Measurements from ENCODE around the gene FAM25G.
"Not testable (repeated sequence)": the region's sequence is repeated elsewhere in the genome, so short reads cannot be mapped to it uniquely, and the experiment has no call there.

- TF ChIP-seq, protein P1, sequence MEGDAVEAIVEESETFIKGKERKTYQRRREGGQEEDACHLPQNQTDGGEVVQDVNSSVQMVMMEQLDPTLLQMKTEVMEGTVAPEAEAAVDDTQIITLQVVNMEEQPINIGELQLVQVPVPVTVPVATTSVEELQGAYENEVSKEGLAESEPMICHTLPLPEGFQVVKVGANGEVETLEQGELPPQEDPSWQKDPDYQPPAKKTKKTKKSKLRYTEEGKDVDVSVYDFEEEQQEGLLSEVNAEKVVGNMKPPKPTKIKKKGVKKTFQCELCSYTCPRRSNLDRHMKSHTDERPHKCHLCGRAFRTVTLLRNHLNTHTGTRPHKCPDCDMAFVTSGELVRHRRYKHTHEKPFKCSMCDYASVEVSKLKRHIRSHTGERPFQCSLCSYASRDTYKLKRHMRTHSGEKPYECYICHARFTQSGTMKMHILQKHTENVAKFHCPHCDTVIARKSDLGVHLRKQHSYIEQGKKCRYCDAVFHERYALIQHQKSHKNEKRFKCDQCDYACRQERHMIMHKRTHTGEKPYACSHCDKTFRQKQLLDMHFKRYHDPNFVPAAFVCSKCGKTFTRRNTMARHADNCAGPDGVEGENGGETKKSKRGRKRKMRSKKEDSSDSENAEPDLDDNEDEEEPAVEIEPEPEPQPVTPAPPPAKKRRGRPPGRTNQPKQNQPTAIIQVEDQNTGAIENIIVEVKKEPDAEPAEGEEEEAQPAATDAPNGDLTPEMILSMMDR (IDR thresholded peaks at IDR 0.05): not testable (repeated sequence)
- not testable (repeated sequence) for TF ChIP-seq POLR2A (IDR thresholded peaks at IDR 0.05)
Observed at GRCh38 chr10:47484786-47485185, 6.7 kb downstream of the FAM25G start.
